ENCODE measurements around the gene GRM4.

GRM4 gene

GRCh38 chr6:34170346-34170745 is 24.5 kb upstream of the GRM4 start:
- no peak for FAIRE-seq
- no peak for TF ChIP-seq CTCF (IDR thresholded peaks at IDR 0.05; ENCODE audit: insufficient read depth, missing control alignments)
- DNase-seq (ENCODE audit: insufficient read length, low spot score) = no peak

GRCh38 chr6:34169897-34170296 is 24.0 kb upstream of the GRM4 start:
- DNase-seq (ENCODE audit: insufficient read length, low spot score) (no peak), FAIRE-seq (no peak)
- no peak for TF ChIP-seq CTCF (IDR thresholded peaks at IDR 0.05; ENCODE audit: insufficient read depth, missing control alignments)

GRCh38 chr6:34161857-34162515 is 16.1 kb upstream of the GRM4 start:
- FAIRE-seq = no peak

GRCh38 chr6:34159844-34160243 is 14.0 kb upstream of the GRM4 start:
- FAIRE-seq (no peak), DNase-seq (ENCODE audit: insufficient read length, low spot score) (no peak)
- TF ChIP-seq CTCF (IDR thresholded peaks at IDR 0.05; ENCODE audit: insufficient read depth, missing control alignments) = no peak

More at GRCh38 chr6:34161857-34162515, 16.1 kb upstream of the GRM4 start:
- DNase-seq (ENCODE audit: insufficient read length, low spot score) = no peak
- TF ChIP-seq CTCF (IDR thresholded peaks at IDR 0.05; ENCODE audit: insufficient read depth, missing control alignments) = no peak

GRCh38 chr6:34158876-34159275 is 13.0 kb upstream of the GRM4 start:
- no peak for TF ChIP-seq CTCF (IDR thresholded peaks at IDR 0.05; ENCODE audit: insufficient read depth, missing control alignments)
- FAIRE-seq = no peak
- no peak for DNase-seq (ENCODE audit: insufficient read length, low spot score)

GRCh38 chr6:34157851-34158250 is 12.0 kb upstream of the GRM4 start:
- DNase-seq (ENCODE audit: insufficient read length, low spot score) (no peak), FAIRE-seq (no peak)
- TF ChIP-seq CTCF (IDR thresholded peaks at IDR 0.05; ENCODE audit: insufficient read depth, missing control alignments) = no peak

- TF ChIP-seq CTCF (IDR thresholded peaks at IDR 0.05; ENCODE audit: insufficient read depth, missing control alignments) = no peak
- FAIRE-seq (no peak), DNase-seq (ENCODE audit: insufficient read length, low spot score) (peak; percentile 9)
Observed at GRCh38 chr6:34157236-34157830, 11.4 kb upstream of the GRM4 start.

Measured in D721Med (cell line).